GM12878 (cell line): ENCODE measurements around the gene LMCD1. TPM values are rescaled to one million over a fixed set of nuclear protein-coding genes. Genes with fewer than 3 reads are reported as not detected.

Experiments
- ATAC-seq: fragments of 200-7000 bp; cut with Tn5 transposase; 3 replicates; pipeline ENCODE4 v1.9.1; 2020; ENCODE audit warnings: mild to moderate bottlenecking, moderate library complexity
- BruUV-seq: library from RNA; stranded (reverse); fragments of 400-500 nt; replicated peaks from 2 replicates; lab custom pipeline; 2021; lab: Mats Ljungman, UMichigan
- CTCF ChIA-PET: fragments of 300-600 bp; sonication (Branson Sonifier 250); formaldehyde crosslinking; extraction: SDS; loops from one replicate; lab custom pipeline; 2021; ENCODE audit warnings: inconsistent platforms; lab: Yijun Ruan, JAX
- POLR2A ChIA-PET: fragments of 350-600 bp; formaldehyde crosslinking; extraction: SDS; loops from one replicate; lab custom pipeline; 2021; ENCODE audit warnings: inconsistent platforms; lab: Charles Lee
- RAD21 ChIA-PET: fragments of 300-600 bp; sonication (Branson Sonifier 250); formaldehyde crosslinking; loops from one replicate; lab custom pipeline; 2023; ENCODE audit warnings: antibody characterized with exemption; ENCODE audit not compliant: unreplicated experiment; lab: Charles Lee
- SMC1A ChIA-PET: fragments of 300-600 bp; sonication (Branson Sonifier 250); formaldehyde crosslinking; loops from one replicate; lab custom pipeline; 2023; ENCODE audit not compliant: unreplicated experiment, uncharacterized antibody; lab: Charles Lee
- DNase-seq: peaks from one replicate; pipeline ENCODE4 v3.0.0-alpha.2; 2011; ENCODE audit warnings: low read depth, low spot score
- FAIRE-seq: peaks from 3 replicates; lab custom pipeline; 2011; peaks lifted over from hg19 to GRCh38; lab: Jason Lieb, UNC
- H2AFZ ChIP-seq: 2 replicates; pipeline ENCODE4 v1.6.0; 2011; ENCODE audit warnings: low read depth, low read length, control low read depth; ENCODE audit not compliant: control insufficient read depth
- H3K27ac ChIP-seq: 2 replicates; pipeline ENCODE4 v1.5.1; 2011; ENCODE audit warnings: control low read depth; ENCODE audit not compliant: control insufficient read depth, insufficient read depth
- H3K27me3 ChIP-seq, 2 experiments: replicated peaks in 1 of 2; 2 replicates each; pipeline versions ENCODE4 v1.6.0 to v1.6.1; 2011; ENCODE audit warnings: low read length in 1 of 2; ENCODE audit not compliant: control insufficient read depth in 2 of 2, insufficient read depth in 2 of 2
- H3K36me3 ChIP-seq, 2 experiments: 2 replicates each; pipeline ENCODE4 v1.5.1; 2011; ENCODE audit warnings: low read length in 1 of 2; ENCODE audit not compliant: control insufficient read depth in 2 of 2, insufficient read depth in 2 of 2
- H3K4me1 ChIP-seq: 2 replicates; pipeline ENCODE4 v1.6.1; 2011; ENCODE audit warnings: mild to moderate bottlenecking, low read length, moderate library complexity, mixed read lengths; ENCODE audit not compliant: control insufficient read depth, insufficient read depth
- H3K4me2 ChIP-seq: 2 replicates; pipeline ENCODE4 v1.6.0; 2011; ENCODE audit warnings: control low read depth; ENCODE audit not compliant: control insufficient read depth, insufficient read depth
- H3K4me3 ChIP-seq: fragments of 200-600 bp; sonication (generic); 2 replicates; pipeline ENCODE4 v1.5.1; 2016
- H3K79me2 ChIP-seq: 2 replicates; pipeline ENCODE4 v1.6.0; 2011; ENCODE audit warnings: low read length; ENCODE audit not compliant: control insufficient read depth, insufficient read depth
- H3K9ac ChIP-seq: 2 replicates; pipeline ENCODE4 v1.8.0; 2011; ENCODE audit warnings: low read length, control low read depth, mixed read lengths; ENCODE audit not compliant: control insufficient read depth, insufficient read depth
- H3K9me3 ChIP-seq: replicated peaks from 3 replicates; pipeline ENCODE4 v1.5.1; 2011; ENCODE audit warnings: mild to moderate bottlenecking, low read length; ENCODE audit not compliant: control insufficient read depth, insufficient read depth
- H4K20me1 ChIP-seq: 2 replicates; pipeline ENCODE4 v1.6.0; 2011; ENCODE audit not compliant: control insufficient read depth, insufficient read depth
- BCL11A ChIP-seq: IDR thresholded peaks from 2 replicates; pipeline ENCODE4 v1.6.1; 2011; ENCODE audit warnings: low read depth, low read length
- BHLHE40 ChIP-seq, 2 experiments: fragments of 450-650 bp in 1 of 2; IDR thresholded peaks; 2 replicates each; pipeline ENCODE4 v1.6.1; 2011 to 2017; ENCODE audit warnings: low read depth in 2 of 2, borderline replicate concordance in 1 of 2, improper control_type of control experiment in 1 of 2, low read length in 1 of 2, mild to moderate bottlenecking in 1 of 2
- CREB1 ChIP-seq: IDR thresholded peaks from 2 replicates; pipeline ENCODE4 v1.6.1; 2012; ENCODE audit warnings: low read depth, mild to moderate bottlenecking, inconsistent platforms
- IRF3 ChIP-seq: fragments of 450-650 bp; IDR thresholded peaks from 2 replicates; pipeline ENCODE4 v1.6.1; 2014; ENCODE audit warnings: mild to moderate bottlenecking
- JUNB ChIP-seq: IDR thresholded peaks from 2 replicates; pipeline ENCODE4 v1.6.1; 2016; ENCODE audit warnings: antibody characterized with exemption, mild to moderate bottlenecking
- MAX ChIP-seq: IDR thresholded peaks from 2 replicates; pipeline ENCODE4 v1.6.1; 2012; ENCODE audit warnings: low read depth, low read length, improper control_type of control experiment
- MYC ChIP-seq: IDR thresholded peaks from 2 replicates; pipeline ENCODE4 v1.6.1; 2011; ENCODE audit warnings: mild to moderate bottlenecking, low read length, moderate library complexity, inconsistent platforms; ENCODE audit not compliant: insufficient read depth, insufficient replicate concordance, insufficient read length, severe bottlenecking
- NR2F1 ChIP-seq: fragments of 450-650 bp; conservative IDR thresholded peaks from 2 replicates; pipeline ENCODE4 v1.6.1; 2017; ENCODE audit warnings: mild to moderate bottlenecking
- SMARCA5 ChIP-seq: fragments of 450-650 bp; IDR thresholded peaks from 2 replicates; pipeline ENCODE4 v1.6.1; 2017; ENCODE audit warnings: mild to moderate bottlenecking
- USF1 ChIP-seq: IDR thresholded peaks from 2 replicates; pipeline ENCODE4 v1.6.1; 2011; ENCODE audit warnings: borderline replicate concordance, low read depth, mild to moderate bottlenecking, moderate library complexity, mixed read lengths, low read length; ENCODE audit not compliant: insufficient read depth; ENCODE audit errors: extremely low read length
- YBX1 ChIP-seq: fragments of 450-650 bp; IDR thresholded peaks from 2 replicates; pipeline ENCODE4 v1.6.1; 2016; ENCODE audit warnings: antibody characterized with exemption
- WGBS: methylation state at CpG from one replicate; pipeline ENCODE4 v1.1.6; 2016; ENCODE audit warnings: low lambda C conversion rate; ENCODE audit not compliant: insufficient replicate concordance, insufficient coverage; ENCODE audit errors: missing lambda C conversion rate; 5-methylcytosine and 5-hydroxymethylcytosine counted together
- in situ Hi-C: fragments of 300-500 bp; cut with MboI; formaldehyde crosslinking; loops from 9 replicates; pipeline ENCODE4 v1.14.3; 2018; ENCODE audit warnings: mixed read lengths
- intact Hi-C: fragments of 100-400 bp; cut with micrococcal nuclease; formaldehyde crosslinking; loops from one replicate; pipeline ENCODE4 v1.14.2; 2022; ENCODE audit not compliant: unreplicated experiment
- polyA plus RNA-seq, 11 experiments: library from polyadenylated mRNA; depleted of rRNA in 4 of 11; unstranded in 6 of 11; stranded (reverse) in 5 of 11; fragments of >200 nt; fragmentation: Nextera tagmentation in 4 of 11; fragmentation: Illumina TruSeq in 1 of 11; extraction: Ambion mirVana in 4 of 11; extraction: Trizol in 1 of 11; gene quantifications; 1 replicate in 1 of 11; 2 replicates in 10 of 11; pipeline versions ENCODE4 v1.2.1 to v1.2.3, GENCODE V29; 2011 to 2016; ENCODE audit warnings: inconsistent platforms in 2 of 11, missing spikeins in 2 of 11, low read depth in 1 of 11
- total RNA-seq, 4 experiments: library from RNA; depleted of rRNA in 3 of 4; stranded (reverse); fragments of >200 nt in 3 of 4; fragmentation: Illumina TruSeq in 1 of 4; extraction: Trizol in 1 of 4; gene quantifications; 2 replicates each; pipeline versions ENCODE4 v1.2.1 to v1.2.3, GENCODE V29; 2013 to 2021
- TF ChIP-seq, protein P1 (sequence below): fragments of 450-650 bp; IDR thresholded peaks from 2 replicates; pipeline ENCODE4 v1.6.1; 2017; ENCODE audit warnings: mild to moderate bottlenecking
- TF ChIP-seq, protein P2 (sequence below): fragments of 450-650 bp; formaldehyde crosslinking; IDR thresholded peaks from 2 replicates; pipeline ENCODE4 v1.5.0; 2022; ENCODE audit warnings: mild to moderate bottlenecking, missing genetic modification characterization

LMCD1 gene
- total and polyA plus RNA-seq, 10 of the 15 experiments (the other 5 are each of a cell fraction or from before 2014, with no cell fraction given), result 0.27 to 6.4 (median 1.7) TPM

- Histone ChIP-seq H3K9ac (no peak overlapping the region), H3K4me3 (no peak overlapping the region), H3K79me2 (no peaks in the 10 kb centered on the region), H3K27me3 (no peaks in the 10 kb centered on the region), H3K4me1 (no peaks in the 10 kb centered on the region), H4K20me1 (no peaks in the 10 kb centered on the region), H3K9me3 (no peaks in the 10 kb centered on the region)
- in situ Hi-C loops, result no loop called here
- ATAC-seq (no peak), DNase-seq (no peak), FAIRE-seq (no peak)
- no TSS peak for BruUV-seq
- POLR2A ChIA-PET, result no interaction called here
- WGBS, result 66% methylated on average over 7 of the region's 7 CpGs
- RAD21 ChIA-PET, result no interaction called here
- no peak for TF ChIP-seq BCL11A
- no peak for TF ChIP-seq JUNB
- TF ChIP-seq, protein P1, sequence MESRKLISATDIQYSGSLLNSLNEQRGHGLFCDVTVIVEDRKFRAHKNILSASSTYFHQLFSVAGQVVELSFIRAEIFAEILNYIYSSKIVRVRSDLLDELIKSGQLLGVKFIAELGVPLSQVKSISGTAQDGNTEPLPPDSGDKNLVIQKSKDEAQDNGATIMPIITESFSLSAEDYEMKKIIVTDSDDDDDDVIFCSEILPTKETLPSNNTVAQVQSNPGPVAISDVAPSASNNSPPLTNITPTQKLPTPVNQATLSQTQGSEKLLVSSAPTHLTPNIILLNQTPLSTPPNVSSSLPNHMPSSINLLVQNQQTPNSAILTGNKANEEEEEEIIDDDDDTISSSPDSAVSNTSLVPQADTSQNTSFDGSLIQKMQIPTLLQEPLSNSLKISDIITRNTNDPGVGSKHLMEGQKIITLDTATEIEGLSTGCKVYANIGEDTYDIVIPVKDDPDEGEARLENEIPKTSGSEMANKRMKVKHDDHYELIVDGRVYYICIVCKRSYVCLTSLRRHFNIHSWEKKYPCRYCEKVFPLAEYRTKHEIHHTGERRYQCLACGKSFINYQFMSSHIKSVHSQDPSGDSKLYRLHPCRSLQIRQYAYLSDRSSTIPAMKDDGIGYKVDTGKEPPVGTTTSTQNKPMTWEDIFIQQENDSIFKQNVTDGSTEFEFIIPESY, result no peak
- no peak for TF ChIP-seq CREB1
- TF ChIP-seq SMARCA5, result no peak
- TF ChIP-seq, protein P2, sequence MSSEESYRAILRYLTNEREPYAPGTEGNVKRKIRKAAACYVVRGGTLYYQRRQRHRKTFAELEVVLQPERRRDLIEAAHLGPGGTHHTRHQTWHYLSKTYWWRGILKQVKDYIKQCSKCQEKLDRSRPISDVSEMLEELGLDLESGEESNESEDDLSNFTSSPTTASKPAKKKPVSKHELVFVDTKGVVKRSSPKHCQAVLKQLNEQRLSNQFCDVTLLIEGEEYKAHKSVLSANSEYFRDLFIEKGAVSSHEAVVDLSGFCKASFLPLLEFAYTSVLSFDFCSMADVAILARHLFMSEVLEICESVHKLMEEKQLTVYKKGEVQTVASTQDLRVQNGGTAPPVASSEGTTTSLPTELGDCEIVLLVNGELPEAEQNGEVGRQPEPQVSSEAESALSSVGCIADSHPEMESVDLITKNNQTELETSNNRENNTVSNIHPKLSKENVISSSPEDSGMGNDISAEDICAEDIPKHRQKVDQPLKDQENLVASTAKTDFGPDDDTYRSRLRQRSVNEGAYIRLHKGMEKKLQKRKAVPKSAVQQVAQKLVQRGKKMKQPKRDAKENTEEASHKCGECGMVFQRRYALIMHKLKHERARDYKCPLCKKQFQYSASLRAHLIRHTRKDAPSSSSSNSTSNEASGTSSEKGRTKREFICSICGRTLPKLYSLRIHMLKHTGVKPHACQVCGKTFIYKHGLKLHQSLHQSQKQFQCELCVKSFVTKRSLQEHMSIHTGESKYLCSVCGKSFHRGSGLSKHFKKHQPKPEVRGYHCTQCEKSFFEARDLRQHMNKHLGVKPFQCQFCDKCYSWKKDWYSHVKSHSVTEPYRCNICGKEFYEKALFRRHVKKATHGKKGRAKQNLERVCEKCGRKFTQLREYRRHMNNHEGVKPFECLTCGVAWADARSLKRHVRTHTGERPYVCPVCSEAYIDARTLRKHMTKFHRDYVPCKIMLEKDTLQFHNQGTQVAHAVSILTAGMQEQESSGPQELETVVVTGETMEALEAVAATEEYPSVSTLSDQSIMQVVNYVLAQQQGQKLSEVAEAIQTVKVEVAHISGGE (CRISPR knock-in tag), result no peak
- TF ChIP-seq NR2F1, result no peak
- no peak for TF ChIP-seq MYC
- no peak for TF ChIP-seq USF1
- no peak for TF ChIP-seq IRF3
- no peak for TF ChIP-seq YBX1
- TF ChIP-seq BHLHE40 (IDR thresholded peaks at IDR 0.05; ENCODE audit: borderline replicate concordance in 1 of 2, low read depth in 2 of 2, low read length in 1 of 2), result no peak
- no peak for TF ChIP-seq MAX
- TF ChIP-seq, all 136 proteins: peak for 0
- ChIA-PET CTCF (interaction anchor here (0.8 kb wide), 1 partner anchor 70 kb away, joined by 3 read pairs; no protein-coding TSS in a partner anchor), SMC1A (interaction anchor here (1.2 kb wide), 1 partner anchor 11 kb away, joined by 3 read pairs; no protein-coding TSS in a partner anchor)
- Histone ChIP-seq H2AFZ (no peak overlapping the region), H3K4me2 (no peak overlapping the region), H3K36me3 (no peaks in the 10 kb centered on the region), H3K27ac (no peak overlapping the region)
- intact Hi-C loops, result no loop called here
These were observed 66.4 kb downstream of the LMCD1 start for GRCh38 chr3:8567784-8568575.
